GM12864 (cell line): ENCODE data around the gene PHOX2B.

Experiments used
- DNase-seq: peaks from one replicate; pipeline ENCODE4 v3.0.0-alpha.2; 2011; ENCODE audit warnings: low read depth
- H3K4me3 ChIP-seq: 2 replicates; pipeline ENCODE4 v1.5.1; 2011; ENCODE audit warnings: mild to moderate bottlenecking, low read depth, low read length, control low read depth
- TF ChIP-seq, protein P1 (sequence below): IDR thresholded peaks from 2 replicates; pipeline ENCODE4 v1.5.1; 2011; ENCODE audit warnings: low read depth, mild to moderate bottlenecking, moderate library complexity, low read length, control low read depth, inconsistent platforms; ENCODE audit errors: missing control alignments

PHOX2B gene

DNA sequence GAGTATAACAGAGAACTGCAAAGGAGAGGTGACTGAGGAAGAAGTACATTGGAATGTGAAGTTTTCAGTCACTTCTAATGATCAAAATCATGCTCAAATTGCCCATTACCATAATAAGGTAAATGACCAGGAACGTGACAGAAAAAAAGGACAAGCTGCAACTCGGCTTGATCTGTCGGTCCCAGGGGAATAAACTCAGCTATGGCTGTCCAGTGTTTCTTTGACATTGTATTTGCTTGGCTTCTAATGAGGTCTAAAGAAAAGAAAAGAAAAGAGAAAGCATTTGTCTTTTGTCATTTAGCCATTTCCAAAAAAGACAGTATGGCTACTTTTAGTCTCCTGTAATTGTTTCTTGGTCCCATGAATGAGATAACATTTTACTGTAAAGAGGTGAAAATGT is 25.2 kb downstream of the PHOX2B start:
- DNase-seq: no peak
- H3K4me3 ChIP-seq: no peak overlapping the region
- TF ChIP-seq, protein P1, sequence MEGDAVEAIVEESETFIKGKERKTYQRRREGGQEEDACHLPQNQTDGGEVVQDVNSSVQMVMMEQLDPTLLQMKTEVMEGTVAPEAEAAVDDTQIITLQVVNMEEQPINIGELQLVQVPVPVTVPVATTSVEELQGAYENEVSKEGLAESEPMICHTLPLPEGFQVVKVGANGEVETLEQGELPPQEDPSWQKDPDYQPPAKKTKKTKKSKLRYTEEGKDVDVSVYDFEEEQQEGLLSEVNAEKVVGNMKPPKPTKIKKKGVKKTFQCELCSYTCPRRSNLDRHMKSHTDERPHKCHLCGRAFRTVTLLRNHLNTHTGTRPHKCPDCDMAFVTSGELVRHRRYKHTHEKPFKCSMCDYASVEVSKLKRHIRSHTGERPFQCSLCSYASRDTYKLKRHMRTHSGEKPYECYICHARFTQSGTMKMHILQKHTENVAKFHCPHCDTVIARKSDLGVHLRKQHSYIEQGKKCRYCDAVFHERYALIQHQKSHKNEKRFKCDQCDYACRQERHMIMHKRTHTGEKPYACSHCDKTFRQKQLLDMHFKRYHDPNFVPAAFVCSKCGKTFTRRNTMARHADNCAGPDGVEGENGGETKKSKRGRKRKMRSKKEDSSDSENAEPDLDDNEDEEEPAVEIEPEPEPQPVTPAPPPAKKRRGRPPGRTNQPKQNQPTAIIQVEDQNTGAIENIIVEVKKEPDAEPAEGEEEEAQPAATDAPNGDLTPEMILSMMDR: no peak

DNA sequence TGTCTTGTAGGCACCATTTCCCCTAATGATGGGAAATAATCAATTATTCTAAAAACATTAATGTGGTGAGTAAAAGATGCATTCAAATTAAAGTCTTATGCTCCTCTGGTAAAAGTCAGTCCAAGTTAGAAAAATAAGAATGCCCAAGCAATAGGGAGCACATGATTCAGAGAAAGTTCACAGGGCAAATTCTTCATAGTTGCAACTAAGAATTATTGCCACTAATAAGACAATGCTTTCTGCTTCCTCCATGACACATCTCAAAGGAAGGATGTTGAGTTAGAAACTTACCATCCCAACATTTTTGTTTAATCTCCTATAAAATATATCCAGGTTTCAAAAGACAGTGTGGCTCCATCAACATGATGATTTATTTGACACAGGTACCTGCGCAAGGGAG is 26.3 kb downstream of the PHOX2B start:
- TF ChIP-seq, protein P1: no peak
- no peak for DNase-seq

DNA sequence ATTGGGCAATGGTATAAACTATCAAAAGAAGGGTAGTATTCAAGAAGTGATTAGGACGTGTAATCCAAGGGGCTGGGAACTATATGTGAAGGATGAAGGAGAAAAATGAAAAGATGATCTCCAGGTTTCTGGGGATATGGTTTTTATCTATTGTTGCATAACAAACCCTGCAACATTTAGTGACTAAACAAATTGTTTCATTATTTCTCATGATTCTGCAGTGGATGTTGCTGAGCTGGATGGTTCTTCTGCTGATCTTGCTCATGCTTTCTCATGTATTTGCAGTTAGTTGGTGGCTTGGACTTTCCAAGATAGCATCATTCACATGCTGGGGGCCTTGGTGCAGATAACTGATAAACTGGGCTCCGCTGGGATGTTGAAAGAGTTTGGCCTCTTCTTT is 29.1 kb downstream of the PHOX2B start:
- no peak for DNase-seq
- TF ChIP-seq, protein P1: no peak
- no peak overlapping the region for H3K4me3 ChIP-seq

More for the DNA sequence above, 26.3 kb downstream of the PHOX2B start:
- no peak overlapping the region for H3K4me3 ChIP-seq

DNA sequence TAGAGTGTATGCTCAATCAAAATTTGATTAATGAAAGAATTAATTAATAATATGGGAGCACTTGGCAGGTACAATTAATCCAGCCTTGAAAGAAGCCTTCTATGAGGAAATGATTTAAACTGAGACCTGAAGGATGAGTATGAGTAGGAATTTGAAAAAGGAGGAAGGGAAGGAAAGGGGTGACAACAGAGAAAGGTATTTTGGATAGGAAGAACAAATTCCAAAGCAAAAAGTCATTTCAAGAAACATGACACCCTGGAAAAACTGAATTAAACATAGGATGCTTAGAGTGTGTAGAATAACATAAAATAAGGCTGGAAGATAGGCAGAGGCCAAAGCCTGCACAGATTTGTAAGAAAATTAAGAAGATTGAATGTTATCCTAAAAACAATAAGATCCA is 29.6 kb downstream of the PHOX2B start:
- H3K4me3 ChIP-seq: no peak overlapping the region
- DNase-seq: no peak
- TF ChIP-seq, protein P1: no peak

DNA sequence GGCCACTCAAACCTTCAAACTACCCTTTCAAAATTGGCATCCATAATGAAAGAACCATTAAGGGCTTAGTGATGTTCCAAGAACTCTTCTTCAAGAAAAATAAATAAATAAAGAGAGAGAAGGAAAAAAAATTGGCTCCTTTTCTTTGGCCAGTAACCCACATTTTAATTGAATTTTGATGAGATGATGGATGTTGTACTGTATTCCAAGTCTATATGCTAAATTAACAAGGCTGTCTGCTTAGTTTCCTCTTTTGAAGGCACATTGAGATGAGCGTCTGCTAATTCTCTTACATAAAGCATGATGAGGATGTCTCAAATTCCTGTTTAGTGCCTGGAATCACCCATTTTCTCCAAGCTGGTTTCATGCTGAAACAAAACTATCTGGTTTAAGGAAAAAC is 33.4 kb downstream of the PHOX2B start:
- no peak overlapping the region for H3K4me3 ChIP-seq
- no peak for DNase-seq
- TF ChIP-seq, protein P1: no peak

DNA sequence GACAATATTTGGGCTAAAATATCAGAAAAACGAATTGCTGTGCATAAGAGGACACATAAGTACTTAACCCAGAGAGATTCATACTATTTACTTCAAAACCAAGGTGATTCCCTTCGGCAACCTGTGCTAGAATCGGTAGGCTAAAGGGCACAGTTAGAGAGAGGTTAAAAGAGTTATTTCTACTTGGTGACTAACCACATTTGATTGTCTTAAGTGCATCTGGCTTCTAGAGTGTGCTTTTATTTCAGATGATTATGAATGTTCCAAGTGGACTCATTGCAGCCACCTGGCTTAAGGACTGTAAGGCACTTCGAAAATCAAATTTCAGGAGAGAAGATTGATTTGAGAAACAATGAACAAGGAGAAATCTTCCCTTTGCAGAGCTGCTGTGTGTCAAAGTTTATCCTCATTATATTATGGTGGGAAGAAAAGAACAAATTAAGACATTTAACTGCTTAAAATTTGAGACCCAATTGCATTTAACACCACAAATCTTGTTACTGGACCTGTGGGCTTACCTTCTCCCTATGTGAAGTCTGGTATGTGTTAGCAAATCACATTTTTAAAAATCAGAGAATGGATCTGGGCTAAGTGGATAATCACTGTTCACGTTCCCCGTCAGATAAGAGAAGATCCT is 34.0 kb downstream of the PHOX2B start:
- no peak overlapping the region for H3K4me3 ChIP-seq
- TF ChIP-seq, protein P1: no peak
- DNase-seq: no peak

DNA sequence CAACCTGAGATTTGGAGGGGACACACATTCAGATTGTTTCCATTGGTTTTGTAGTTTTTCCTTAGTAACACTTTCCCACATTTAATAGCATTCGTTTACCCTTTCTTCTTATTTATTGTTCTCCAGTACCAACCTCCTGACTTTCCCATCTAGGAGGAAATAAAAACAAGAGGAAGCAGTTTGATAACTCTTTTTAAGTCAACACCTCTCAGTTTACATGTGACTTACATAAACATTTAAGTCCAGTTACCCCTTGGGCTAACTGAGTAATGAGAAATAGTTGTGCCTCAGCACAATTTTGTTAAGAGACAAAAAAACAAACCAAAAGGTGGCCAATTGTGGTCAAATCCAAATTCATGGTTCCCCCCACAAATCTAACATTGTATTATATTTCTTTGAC is 34.8 kb downstream of the PHOX2B start:
- no peak for DNase-seq
- TF ChIP-seq, protein P1: no peak
- no peak overlapping the region for H3K4me3 ChIP-seq
